Peyer's patch (tissue), 4 donors: Measurements from ENCODE around the gene CALY.

ENCODE experiments used
- CTCF ChIP-seq, 6 experiments: fragments of 450-650 bp in 4 of 6; fragments of 200-600 bp in 2 of 6; sonication (generic) in 1 of 6; IDR thresholded peaks; one replicate each; pipeline ENCODE4 v1.5.1; 2017 to 2019; ENCODE audit warnings: antibody characterized with exemption in 6 of 6, mild to moderate bottlenecking in 3 of 6, moderate library complexity in 1 of 6
- POLR2A ChIP-seq, 2 donors: fragments of 450-650 bp; IDR thresholded peaks; one replicate each; pipeline ENCODE4 v1.5.1; 2017; ENCODE audit warnings: antibody characterized with exemption in 2 of 2, mild to moderate bottlenecking in 2 of 2, moderate library complexity in 2 of 2

DNA sequence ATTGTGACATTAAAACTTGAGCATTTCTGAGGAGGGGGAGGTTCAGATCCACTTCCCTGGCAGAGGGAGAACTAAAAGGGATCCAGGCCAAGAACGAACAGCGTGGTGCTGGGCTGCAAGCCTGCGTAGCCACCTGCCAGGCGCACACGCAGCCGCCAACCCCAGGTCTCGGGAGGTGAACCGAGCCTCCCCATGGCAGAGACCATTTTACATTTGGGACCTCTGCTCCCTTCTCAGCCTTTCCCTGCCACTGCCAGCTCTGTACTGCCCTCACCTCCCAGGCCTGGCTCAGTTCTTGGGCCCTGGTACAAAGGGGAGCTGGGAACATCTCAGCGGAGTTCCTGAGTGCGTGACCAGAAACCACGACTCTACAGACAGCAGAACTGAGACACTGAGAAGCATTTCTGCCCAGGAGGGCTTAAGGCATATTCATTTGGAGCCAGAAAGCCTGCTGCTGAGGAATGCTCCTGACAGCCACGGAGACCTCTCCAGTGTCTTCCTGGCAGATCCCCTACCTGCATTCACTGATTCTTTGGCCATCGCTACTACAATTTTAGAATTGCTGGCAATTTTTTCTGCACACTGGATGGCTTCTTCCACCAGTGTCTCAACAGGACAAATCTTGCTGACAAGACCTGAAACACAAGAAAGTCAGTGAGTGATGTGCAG, 28.9 kb upstream of the CALY start:
- TF ChIP-seq POLR2A (IDR thresholded peaks at IDR 0.05): no peak
- TF ChIP-seq CTCF (IDR thresholded peaks at IDR 0.05): no peak
